Measurements from ENCODE around the gene RNF38.
"Not testable (repeated sequence)": the region's sequence is repeated elsewhere in the genome, so short reads cannot be mapped to it uniquely, and the experiment has no call there.

RNF38 gene

DNA sequence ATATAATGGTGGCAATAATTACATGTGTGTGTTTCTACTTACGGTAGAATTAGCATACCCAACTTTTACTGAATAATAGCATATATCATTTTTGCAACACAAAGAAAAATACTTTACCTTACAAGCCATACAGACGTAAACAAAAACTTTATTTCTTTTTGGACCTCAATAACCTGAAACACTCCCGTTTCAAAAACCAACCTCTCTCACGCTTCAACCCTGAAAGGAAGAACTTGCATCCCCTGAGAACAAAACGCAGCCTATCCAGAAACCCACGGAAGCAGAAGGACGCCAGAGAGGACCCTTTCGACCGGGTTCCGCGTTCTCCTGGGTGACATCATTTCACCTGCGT is at the start of gene RNF38:
Gene RNF38, minus strand, starts transcription at position 290 of the 352 bp plus-strand sequence. Its CDS starts 161 bp downstream, at position 129.
- no peak for DNase-seq (ENCODE audit: low read depth in 2 of 2)

DNA sequence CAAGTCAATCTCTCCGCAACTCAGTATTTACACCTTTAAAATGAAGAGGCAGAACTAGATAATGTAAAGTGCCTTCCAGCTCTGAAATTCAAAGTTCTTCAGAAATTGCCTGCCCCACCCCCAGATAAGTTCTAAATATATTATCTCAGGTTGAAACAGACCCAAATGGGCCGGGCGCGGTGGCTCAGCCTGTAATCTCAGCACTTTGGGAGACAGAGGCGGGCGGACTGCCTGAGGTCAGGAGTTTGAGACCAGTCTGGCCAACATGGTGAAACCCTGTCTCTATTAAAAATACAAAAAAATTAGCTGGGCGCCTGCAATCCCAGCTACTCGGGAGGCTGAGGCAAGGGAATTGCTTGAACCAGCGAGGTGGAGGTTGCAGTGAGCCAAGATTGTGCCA is 48.5 kb upstream of the RNF38 start:
- DNase-seq (ENCODE audit: low read depth in 2 of 2) = not testable (repeated sequence)

DNA sequence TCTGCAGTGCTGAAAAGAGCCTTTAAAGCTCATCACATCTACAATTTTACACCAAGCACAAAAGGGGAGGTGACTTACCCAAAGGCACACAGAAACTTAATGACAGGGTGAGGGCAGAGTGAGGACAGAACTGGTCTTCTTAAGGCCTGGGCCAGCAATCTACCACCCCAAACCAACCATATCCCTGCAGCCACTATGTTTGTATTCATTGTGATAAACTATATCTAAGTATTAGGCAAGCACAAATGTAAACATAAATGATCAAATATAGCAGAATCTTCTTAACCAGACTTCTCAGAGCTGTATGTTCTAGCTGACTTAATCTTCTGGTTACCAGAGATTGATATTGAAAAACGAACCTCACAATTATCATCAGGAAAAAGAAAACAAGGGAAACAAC is 47.9 kb upstream of the RNF38 start:
- no peak for DNase-seq (ENCODE audit: low read depth in 2 of 2)

DNA sequence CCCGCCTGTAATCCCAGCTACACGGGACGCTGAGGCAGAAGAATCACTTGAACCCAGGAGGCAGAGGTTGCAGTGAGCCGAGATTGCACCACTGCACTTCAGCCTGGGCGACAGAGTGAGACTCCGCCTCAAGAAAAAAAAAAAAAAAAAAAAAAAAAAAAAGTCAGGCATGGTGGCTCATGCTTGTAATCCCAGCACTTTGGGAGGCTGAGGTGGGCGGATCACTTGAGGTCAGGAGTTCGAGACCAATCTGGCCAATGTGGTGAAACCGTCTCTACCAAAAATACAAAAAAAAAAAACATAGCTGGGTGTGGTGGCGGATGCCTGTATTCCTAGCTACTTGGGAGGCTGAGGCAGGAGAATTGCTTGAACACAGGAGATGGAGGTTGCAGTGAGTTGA is 46.6 kb upstream of the RNF38 start:
- not testable (repeated sequence) for DNase-seq (ENCODE audit: low read depth in 2 of 2)

DNA sequence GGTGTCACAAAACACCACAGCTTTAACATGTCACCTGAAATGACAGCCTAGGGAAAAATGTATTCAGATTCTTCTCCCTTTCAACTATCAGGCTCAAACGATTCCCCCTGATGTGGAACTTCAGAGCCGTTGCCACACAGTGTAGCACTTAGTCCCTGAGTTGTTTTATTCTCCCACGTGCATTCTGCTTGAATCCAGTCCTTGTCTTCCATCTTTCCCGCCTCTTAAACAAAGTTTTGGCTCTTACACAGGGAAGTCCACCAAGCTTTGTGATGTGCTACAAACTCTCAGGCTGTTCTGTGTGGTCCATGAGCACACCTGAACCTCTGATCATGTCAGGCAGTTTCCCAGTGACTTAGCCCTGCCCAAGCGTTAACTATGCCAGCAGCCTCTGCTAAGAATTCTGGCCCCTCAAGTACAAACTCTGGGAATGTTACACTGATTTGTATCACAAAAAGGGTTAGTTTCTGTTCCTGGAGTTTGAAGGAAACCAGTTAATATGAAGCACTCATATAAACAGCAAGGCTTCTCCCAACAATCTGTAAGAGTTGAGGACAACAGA is 45.8 kb upstream of the RNF38 start:
- DNase-seq (ENCODE audit: low read depth in 2 of 2) = no peak

DNA sequence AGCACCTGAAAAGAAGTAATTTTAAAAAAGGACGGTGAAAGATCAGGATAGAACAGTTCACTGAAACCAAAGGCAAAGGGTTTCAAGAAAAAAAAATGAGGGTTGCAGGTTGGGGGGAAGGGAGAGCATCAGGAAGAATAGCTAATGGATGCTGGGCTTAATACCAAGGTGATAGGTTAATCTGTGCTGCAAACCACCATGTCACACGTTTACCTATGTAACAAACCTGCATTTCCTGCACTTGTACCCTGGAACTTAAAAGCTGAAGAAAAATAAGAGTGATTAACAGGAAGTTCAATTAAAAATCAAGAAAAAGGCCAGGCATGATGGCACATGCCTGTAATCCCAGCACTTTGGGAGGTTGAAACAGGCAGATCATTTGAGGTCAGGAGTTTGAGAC is 44.1 kb upstream of the RNF38 start:
- no peak for DNase-seq (ENCODE audit: low read depth in 2 of 2)

DNA sequence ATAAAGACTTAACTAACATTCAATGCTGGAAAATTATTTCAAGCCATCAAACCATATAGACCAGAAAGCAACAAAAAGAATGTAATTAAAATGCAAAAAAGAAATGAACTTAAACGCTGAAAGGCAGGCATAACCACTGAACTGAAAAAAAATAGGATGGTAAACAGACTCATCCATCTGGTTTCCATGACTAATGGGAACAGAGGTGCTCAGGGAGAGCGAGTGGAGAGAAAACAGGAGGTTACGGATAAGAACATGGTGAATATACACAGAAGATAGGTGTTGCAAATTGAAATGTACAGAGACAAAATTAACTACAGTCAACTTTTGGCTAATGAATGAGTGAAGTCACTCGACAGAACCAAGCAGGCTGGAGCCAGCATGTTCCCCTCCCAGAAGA is 43.5 kb upstream of the RNF38 start:
- no peak for DNase-seq (ENCODE audit: low read depth in 2 of 2)

DNA sequence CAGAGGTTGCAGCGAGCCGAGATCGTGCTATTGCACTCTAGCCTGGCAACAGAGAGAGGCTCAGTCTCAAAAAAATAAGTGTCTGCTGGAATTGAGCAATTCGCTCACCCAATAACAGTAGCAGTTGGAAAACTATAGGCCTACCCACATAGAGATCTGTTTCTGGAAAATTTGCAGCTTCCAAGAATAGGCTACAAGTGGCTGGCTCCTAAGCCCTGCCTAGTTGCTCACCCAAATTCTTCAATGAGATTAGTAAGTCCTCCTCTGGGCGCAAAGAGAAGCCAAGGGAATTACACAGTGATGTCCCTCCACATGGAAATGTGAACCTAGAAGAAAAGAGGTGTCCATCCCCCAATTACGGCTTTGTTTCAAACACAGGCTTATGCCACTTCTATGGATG is 42.6 kb upstream of the RNF38 start:
- DNase-seq (ENCODE audit: low read depth in 2 of 2) = no peak

DNA sequence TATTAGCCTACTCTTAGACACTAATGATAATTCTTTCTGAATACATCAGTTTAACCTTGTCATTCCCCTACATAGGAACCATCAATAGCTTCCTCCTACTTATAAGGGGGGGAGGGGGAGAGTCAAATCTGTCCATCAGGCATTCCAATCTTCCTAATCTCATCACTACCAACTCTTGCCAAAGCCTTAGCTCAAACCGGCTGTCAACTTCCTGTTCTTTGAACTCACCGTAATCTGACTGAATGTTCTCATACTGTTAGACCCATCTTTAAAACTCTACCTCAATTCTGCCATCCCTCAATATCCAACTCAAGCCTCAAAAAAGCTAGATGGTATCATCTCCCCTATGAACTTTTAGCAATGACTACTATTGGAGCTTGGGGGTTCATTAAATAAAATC is 41.9 kb upstream of the RNF38 start:
- DNase-seq (ENCODE audit: low read depth in 2 of 2) = no peak

DNA sequence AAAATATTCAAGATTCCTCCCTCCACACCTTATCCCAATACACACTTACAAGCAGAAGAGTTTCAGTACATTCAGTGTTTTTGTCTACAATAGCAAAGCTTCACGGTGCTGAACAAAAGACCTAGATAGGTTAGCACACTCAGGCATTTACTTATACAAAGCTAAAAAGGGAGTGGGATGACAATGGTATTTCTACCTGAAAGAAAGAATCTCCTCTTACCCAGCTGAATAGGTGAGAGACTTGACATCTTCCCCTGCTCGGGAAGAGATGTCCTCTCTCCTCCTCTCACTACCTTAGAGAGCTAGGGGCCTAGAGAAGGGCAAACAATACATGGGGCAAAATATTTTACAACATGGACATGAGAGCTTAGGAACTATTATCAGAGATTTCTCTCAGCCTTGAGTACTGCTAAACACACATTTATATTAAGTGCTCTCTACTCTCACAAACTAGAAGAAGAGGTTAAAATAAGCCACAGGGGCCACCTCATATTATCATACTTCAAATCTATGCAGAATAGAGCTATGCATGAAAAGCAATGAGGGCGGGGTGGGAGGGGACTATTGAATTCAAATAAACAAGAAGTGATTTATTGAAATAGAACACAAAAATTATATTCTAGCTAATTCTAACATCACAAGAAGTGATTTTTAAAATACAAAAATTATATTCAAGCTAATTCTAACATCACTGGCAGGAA is 38.6 kb upstream of the RNF38 start:
- no peak for DNase-seq (ENCODE audit: low read depth in 2 of 2)

DNA sequence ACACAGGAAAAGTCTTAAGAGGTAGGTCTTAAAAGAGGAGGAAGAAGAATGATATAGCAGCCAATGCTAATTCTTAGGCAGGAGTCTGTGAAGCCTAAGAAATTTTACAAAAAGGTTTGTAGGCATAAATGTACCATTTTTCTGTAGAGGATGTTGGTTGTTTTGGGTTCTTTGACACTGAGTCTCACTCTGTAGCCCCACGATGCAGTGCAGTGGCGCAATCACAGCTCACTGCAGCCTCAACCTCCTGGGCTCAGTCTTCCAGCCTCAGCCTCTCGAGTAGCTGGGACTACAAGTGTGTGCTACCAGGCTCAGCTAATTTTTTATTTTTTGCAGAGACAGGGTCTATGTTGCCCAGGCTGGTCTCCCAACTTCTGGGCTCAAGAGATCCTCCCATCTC is 37.7 kb upstream of the RNF38 start:
- DNase-seq (ENCODE audit: low read depth in 2 of 2) = no peak

DNA sequence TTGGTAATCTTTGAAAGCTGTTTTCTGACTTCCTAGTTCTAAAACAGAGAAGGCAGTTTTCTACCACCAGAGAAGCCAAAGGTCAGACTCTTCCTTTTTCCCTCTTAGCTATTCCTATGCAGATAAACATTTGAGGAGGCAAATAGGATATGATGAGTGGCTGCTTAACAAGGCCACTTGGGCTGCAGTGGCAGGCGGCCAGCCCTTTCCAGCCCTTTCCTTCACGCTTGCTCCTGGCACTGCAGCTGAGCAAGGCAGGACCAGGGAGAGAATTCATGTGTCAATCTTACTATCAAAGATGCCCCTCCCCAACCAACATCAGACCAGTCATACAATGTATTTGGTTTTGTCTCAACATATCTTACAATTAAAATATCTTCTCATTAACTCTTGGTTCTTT is 36.8 kb upstream of the RNF38 start:
- no peak for DNase-seq (ENCODE audit: low read depth in 2 of 2)

DNA sequence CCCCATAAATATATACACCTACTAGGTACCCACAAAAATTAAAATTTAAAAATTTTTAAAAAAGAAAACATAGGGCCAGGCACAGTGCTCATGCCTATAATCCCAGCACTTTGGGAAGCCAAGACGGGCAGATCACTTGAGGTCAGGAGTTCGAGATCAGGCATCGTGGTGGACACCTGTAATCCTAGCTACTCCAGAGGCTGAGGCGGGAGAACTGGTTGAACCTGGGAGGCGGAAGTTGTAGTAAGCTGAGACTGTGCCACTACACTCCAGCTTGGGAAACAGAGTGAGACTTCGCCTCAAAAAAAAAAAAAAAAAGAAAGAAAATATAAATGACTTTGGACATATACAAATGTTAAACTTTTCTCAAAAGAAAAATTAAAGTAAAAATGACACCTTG is 33.3 kb upstream of the RNF38 start:
- DNase-seq (ENCODE audit: low read depth in 2 of 2) = no peak

DNA sequence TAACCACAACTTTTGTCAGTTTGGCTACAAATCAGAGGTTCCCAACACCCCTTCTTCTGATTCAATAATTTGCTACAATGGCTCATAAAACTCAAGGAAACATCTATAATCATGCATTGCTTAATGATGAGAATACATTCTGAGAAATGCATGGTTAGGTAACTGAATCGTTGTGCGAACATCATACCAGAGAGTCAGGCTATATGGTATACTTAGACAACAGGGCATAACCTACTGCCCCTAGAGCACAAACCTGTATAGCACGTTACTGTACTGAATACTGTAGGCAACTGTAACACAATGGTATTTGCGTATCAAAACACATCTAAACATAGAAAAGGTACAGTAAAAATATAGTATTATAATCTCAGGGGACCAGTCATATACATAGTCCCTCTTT is 31.0 kb upstream of the RNF38 start:
- DNase-seq (ENCODE audit: low read depth in 2 of 2) = no peak

DNA sequence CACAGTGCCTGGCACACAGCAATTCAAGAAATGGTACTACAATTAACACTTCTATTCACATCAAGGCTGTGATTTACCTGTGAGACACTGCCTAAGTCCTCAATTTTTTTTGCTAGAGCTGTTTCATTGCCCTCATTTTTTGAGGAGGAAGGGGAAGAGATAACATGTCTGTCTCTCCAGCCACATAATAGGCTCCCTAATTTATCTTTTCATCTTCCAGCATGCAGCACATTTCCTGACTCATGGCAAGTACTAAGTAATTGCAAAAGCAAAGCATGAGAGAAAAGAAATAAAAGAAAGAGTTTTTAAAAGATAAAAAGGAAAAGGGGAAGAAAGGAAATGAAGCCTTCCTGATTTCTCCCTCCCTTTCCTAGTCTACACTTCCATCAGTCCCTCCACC is 26.9 kb upstream of the RNF38 start:
- DNase-seq (ENCODE audit: low read depth in 2 of 2) = no peak

DNA sequence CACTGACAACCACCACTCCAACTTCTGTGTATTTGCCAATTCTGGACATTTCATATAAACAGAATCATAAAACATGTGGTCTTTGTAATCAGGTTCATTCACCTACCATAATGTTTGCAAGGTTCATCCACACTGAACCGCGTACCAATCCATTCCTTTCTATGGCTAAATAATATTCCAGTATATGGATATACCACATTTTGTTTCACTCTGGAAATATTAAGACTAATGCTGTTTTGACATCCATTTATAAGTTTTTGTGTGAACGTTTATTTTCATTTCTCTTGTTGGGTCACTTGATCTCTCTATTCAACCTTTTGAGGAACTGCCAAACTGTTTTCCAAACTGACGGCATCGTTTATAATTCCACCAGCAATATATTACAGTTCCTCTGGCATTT is 26.3 kb upstream of the RNF38 start:
- DNase-seq (ENCODE audit: low read depth in 2 of 2) = no peak

DNA sequence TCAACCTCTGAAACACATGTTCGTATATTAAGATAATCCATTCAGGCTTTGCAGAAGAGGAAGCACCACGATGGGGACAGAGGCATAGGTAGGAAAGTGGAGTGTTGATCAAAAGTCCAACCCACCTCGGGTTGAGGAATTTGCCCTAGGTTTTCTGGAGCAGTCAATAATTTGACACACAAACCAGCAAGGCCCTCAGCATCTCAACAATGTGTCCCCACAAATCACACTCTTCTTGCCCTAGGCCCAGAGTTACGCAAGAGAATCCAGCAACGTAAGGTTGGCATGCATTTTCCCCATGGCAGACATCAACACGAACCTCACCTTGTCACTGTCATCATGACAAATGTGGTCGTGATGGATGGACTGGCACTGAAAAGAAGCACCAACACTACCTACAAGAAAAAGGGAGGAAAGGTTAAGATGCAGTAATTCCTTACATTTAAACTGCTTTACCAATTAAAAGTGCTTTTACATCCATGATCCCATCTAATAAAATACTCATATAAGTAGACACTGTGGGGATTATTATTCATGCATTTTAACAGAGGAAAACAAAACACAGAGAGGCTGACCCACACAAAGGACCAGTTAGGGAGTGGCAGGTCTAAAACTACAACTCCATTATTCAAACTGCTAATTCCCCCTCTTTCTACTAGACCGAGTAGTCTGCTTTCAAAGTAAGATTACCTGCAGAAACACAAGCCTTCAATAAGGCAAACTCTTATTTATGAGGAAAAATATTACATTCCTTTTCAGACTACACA is 24.4 kb upstream of the RNF38 start:
- no peak for DNase-seq (ENCODE audit: low read depth in 2 of 2)

DNA sequence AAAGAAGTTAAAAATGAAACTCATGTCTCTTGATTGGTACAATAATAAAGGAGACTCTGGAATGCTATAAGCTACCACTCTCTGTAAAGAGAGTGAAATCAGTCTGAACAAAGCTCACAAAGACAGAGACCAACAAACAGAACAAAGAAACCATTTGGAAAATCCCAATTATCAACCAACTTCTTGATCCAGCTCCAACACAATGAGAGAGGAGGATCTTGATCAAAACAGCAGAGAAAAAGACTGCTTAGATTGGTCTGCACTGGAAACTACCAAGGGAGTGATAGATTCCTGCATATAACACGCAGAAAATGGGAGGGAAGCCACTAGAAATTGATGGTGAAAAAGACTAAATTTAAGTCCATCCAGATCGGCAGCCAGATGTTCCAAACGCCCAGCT is 23.1 kb upstream of the RNF38 start:
- DNase-seq (ENCODE audit: low read depth in 2 of 2) = no peak

DNA sequence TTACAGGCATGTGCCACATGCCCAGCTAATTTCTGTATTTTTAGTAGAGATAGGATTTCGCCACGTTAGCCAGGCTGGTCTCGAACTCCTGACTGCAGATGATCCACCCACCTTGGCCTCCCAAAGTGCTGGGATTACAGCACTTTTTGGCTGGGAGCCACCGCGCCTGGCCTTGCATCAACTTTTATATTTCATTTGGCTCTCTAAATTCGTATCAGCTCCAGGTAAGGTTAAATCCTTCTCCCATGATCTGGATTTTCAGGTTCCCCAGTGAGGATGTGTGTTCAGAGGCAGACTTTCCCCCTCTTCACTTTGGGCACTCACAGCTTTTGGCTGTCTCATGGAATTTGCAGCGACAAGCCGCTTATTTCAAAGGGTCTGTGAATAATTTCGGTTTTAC is 16.8 kb upstream of the RNF38 start:
- DNase-seq (ENCODE audit: low read depth in 2 of 2) = no peak

DNA sequence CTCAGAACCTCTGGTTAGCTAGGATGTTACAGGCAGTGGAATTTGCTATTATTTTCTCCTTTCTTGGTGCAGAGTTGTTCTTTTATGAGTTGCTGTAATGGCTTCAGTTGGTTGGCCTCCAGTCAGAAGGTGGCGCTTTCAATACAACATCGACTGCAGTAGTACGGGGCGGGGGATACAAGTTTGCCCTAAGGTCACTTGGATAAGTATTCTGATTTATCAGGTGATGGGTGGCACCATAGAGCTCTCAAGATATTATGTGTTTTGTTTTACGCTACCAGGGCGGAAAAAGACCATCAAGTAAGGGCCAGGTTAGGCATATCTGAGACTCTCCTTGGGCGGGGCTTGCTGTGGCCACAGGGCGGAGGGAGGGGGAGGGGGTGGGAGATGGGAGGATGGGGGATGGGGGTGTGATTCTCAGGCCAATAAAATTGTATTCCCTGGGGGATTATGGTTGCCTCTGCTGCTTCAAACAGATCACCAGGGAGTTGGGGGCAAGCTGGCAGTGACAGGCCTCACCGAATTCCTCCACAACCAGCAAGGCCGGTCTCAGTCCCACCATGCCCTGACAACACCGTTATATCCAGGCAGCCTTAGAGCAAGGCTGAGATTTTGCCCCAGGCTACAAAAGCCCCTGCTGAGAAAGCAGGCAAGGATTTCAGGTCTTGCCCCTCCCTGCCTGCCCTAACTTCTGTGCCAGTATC is 15.9 kb upstream of the RNF38 start:
- no peak for DNase-seq (ENCODE audit: low read depth in 2 of 2)

DNA sequence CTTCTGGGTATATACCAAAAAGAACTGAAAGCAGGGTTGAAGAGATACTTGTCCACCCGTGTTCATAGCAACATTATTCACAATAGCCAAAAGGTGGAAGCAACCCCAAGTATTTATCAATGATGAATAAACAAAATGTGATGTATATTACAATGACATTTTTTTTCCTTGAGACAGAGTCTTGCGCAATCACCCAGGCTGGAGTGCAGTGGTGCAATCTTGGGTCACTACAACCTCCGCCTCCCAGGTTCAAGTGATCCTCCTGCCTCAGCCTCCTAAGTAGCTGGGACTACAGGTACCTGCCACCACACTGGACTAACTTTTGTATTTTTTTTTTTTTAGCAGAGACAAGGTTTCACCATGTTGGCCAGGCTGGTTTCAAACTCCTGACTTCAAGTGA is 11.3 kb upstream of the RNF38 start:
- DNase-seq (ENCODE audit: low read depth in 2 of 2) = not testable (repeated sequence)

DNA sequence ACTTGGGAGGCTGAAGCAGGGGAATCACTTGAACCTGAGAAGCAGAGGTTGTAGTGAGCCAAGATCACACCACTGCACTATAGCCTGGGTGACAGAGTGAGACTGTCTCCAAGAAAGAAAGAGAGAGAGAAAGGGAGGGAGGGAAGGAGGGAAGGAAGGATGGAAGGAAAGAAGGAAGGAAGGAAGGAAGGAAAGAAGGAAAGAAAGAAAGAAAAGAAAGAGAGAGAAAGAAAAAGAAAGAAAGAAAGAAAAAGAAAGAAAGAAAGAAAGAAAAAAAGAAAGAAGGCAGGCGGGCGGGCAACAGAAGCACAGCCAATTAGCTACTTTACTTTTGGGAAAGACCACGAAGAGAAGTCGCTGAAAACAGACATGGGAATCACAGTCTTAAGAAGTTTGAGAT is 9.0 kb upstream of the RNF38 start:
- DNase-seq (ENCODE audit: low read depth in 2 of 2) = not testable (repeated sequence)
